ENCODE measurements around the gene PIGQ.

- TF ChIP-seq CTCF (conservative IDR thresholded peaks at IDR 0.05; ENCODE audit: low read depth, low read length) (no peak), POLR2A (IDR thresholded peaks at IDR 0.05; ENCODE audit: low read depth, low read length) (no peak), USF2 (IDR thresholded peaks at IDR 0.05; ENCODE audit: low read depth, low read length) (no peak), SMC3 (IDR thresholded peaks at IDR 0.05; ENCODE audit: low read depth, low read length) (no peak), RAD21 (IDR thresholded peaks at IDR 0.05; ENCODE audit: low read length) (no peak)
These were observed 12.1 kb upstream of the PIGQ start for GRCh38 chr16:557463-558297.

Measured in IMR-90 (cell line).